Endothelial cell of umbilical vein (primary cell): ENCODE measurements around the gene WDR18. TPM values are rescaled to one million over a fixed set of nuclear protein-coding genes. Genes with fewer than 3 reads are reported as not detected.

ENCODE experiments used
- BruUV-seq: library from RNA; stranded (reverse); fragments of 400-500 nt; replicated peaks from 2 replicates; lab custom pipeline; 2021; lab: Mats Ljungman, UMichigan
- CTCF ChIA-PET: fragments of 300-600, 350-600 bp; sonication (Branson Sonifier 250); formaldehyde crosslinking; loops from one replicate; lab custom pipeline; 2021; ENCODE audit warnings: antibody characterized with exemption, inconsistent platforms; lab: Charles Lee
- POLR2A ChIA-PET: fragments of 300-600, 350-600 bp; sonication (Branson Sonifier 250); formaldehyde crosslinking; loops from one replicate; lab custom pipeline; 2021; ENCODE audit warnings: antibody characterized with exemption, inconsistent platforms; lab: Charles Lee
- DNase-seq: peaks from one replicate; pipeline ENCODE4 v3.0.0-alpha.2; 2011; ENCODE audit warnings: low read depth, low spot score
- FAIRE-seq: peaks from 2 replicates; lab custom pipeline; 2011; peaks lifted over from hg19 to GRCh38; lab: Jason Lieb, UNC
- H2AFZ ChIP-seq: 2 replicates; pipeline ENCODE4 v1.6.0; 2012; ENCODE audit warnings: low read depth, low read length, control low read depth, inconsistent platforms
- H3K27ac ChIP-seq: 2 replicates; pipeline ENCODE4 v1.5.1; 2011; ENCODE audit warnings: low read depth, mild to moderate bottlenecking, control low read depth, low read length, moderate library complexity; ENCODE audit not compliant: insufficient read depth
- H3K27me3 ChIP-seq, 2 experiments: 2 replicates each; pipeline versions ENCODE4 v1.6.0 to v1.6.1; 2011; ENCODE audit warnings: low read length in 2 of 2, mixed read lengths in 1 of 2; ENCODE audit not compliant: control insufficient read depth in 2 of 2, insufficient read depth in 2 of 2
- H3K36me3 ChIP-seq, 2 experiments: 2 replicates in 1 of 2; 3 replicates in 1 of 2; pipeline ENCODE4 v1.5.1; 2011; ENCODE audit warnings: low read length in 2 of 2, mild to moderate bottlenecking in 1 of 2, moderate library complexity in 1 of 2; ENCODE audit not compliant: control insufficient read depth in 2 of 2, insufficient read depth in 2 of 2; ENCODE audit errors: extremely low read depth in 1 of 2
- H3K4me1 ChIP-seq: 3 replicates; pipeline ENCODE4 v1.5.1; 2011; ENCODE audit warnings: mild to moderate bottlenecking, low read length; ENCODE audit not compliant: control insufficient read depth, insufficient read depth; ENCODE audit errors: extremely low read depth
- H3K4me2 ChIP-seq: 2 replicates; pipeline ENCODE4 v1.6.1; 2011; ENCODE audit warnings: low read length, control low read depth, mixed read lengths; ENCODE audit not compliant: insufficient read depth
- H3K4me3 ChIP-seq, 3 experiments: fragments of 200-600 bp in 1 of 3; sonication (generic), shearing (Covaris generic) in 1 of 3; replicated peaks in 1 of 3; 2 replicates each; pipeline ENCODE4 v1.5.1; 2011 to 2016; ENCODE audit warnings: control low read depth in 3 of 3, low read length in 3 of 3, mild to moderate bottlenecking in 2 of 3, inconsistent platforms in 1 of 3, low read depth in 1 of 3, moderate library complexity in 1 of 3; ENCODE audit not compliant: insufficient read depth in 1 of 3
- H3K79me2 ChIP-seq: 2 replicates; pipeline ENCODE4 v1.6.0; 2012; ENCODE audit warnings: low read length, inconsistent platforms; ENCODE audit not compliant: control insufficient read depth, insufficient read depth
- H3K9ac ChIP-seq: replicated peaks from 2 replicates; pipeline ENCODE3; 2011; ENCODE audit warnings: low read length, control low read depth; ENCODE audit not compliant: insufficient read depth; ENCODE audit errors: extremely low read depth
- H3K9me1 ChIP-seq: replicated peaks from 3 replicates; pipeline ENCODE4 v1.6.0; 2011; ENCODE audit warnings: mild to moderate bottlenecking, low read length; ENCODE audit not compliant: control insufficient read depth, insufficient read depth; ENCODE audit errors: extremely low read depth
- H3K9me3 ChIP-seq: replicated peaks from 2 replicates; pipeline ENCODE4 v1.5.1; 2012; ENCODE audit warnings: low read length, inconsistent platforms; ENCODE audit not compliant: control insufficient read depth, insufficient read depth
- H4K20me1 ChIP-seq: replicated peaks from 2 replicates; pipeline ENCODE3; 2011; ENCODE audit warnings: mild to moderate bottlenecking, low read length; ENCODE audit not compliant: control insufficient read depth, insufficient read depth; ENCODE audit errors: extremely low read depth
- CTCF ChIP-seq, 2 donors: IDR thresholded peaks; 1 replicate in 1 of 2; 2 replicates in 1 of 2; pipeline ENCODE4 v1.5.1; 2011; ENCODE audit warnings: low read length in 2 of 2, mild to moderate bottlenecking in 2 of 2, moderate library complexity in 2 of 2, control low read depth in 1 of 2, inconsistent platforms in 1 of 2, low read depth in 1 of 2; ENCODE audit not compliant: insufficient read depth in 1 of 2; ENCODE audit errors: extremely low read depth in 1 of 2
- EZH2 ChIP-seq: IDR thresholded peaks from 2 replicates; pipeline ENCODE4 v1.6.1; 2012; ENCODE audit warnings: borderline replicate concordance, low read depth, mild to moderate bottlenecking, moderate library complexity, low read length, inconsistent platforms; ENCODE audit not compliant: severe bottlenecking
- FOS ChIP-seq: IDR thresholded peaks from 2 replicates; pipeline ENCODE4 v1.6.1; 2011; ENCODE audit warnings: mild to moderate bottlenecking, low read length, moderate library complexity, borderline replicate concordance; ENCODE audit not compliant: insufficient read depth
- GATA2 ChIP-seq: IDR thresholded peaks from 2 replicates; pipeline ENCODE4 v1.7.0; 2011; ENCODE audit warnings: low read depth, mild to moderate bottlenecking, moderate library complexity, mixed read lengths, low read length; ENCODE audit not compliant: insufficient read length, insufficient read depth
- JUN ChIP-seq: IDR thresholded peaks from 2 replicates; pipeline ENCODE4 v1.6.1; 2011; ENCODE audit warnings: borderline replicate concordance, low read depth; ENCODE audit not compliant: insufficient read length, insufficient read depth
- MAX ChIP-seq: IDR thresholded peaks from 2 replicates; pipeline ENCODE4 v1.6.1; 2011; ENCODE audit not compliant: insufficient read depth, insufficient read length
- MYC ChIP-seq: IDR thresholded peaks from one replicate; pipeline ENCODE4 v1.6.1; 2011; ENCODE audit warnings: mild to moderate bottlenecking, low read depth, low read length
- POLR2A ChIP-seq: IDR thresholded peaks from 2 replicates; pipeline ENCODE4 v1.6.1; 2012; ENCODE audit warnings: low read depth, mild to moderate bottlenecking, control low read depth, low read length
- POLR2AphosphoS5 ChIP-seq: IDR thresholded peaks from 2 replicates; pipeline ENCODE4 v1.6.1; 2012; ENCODE audit warnings: low read depth, mild to moderate bottlenecking, control low read depth, low read length, moderate library complexity; ENCODE audit not compliant: insufficient read depth
- dilution Hi-C: fragments of 300-500 bp; cut with MboI; formaldehyde crosslinking; loops from one replicate; pipeline ENCODE4 v1.15.0; 2019; ENCODE audit warnings: low sequenced_read_pairs; ENCODE audit not compliant: extremely low pct_ligation_motif_present
- intact Hi-C: fragments of 100-400 bp; cut with micrococcal nuclease; formaldehyde crosslinking; loops from one replicate; pipeline ENCODE4 v1.10.0; 2022
- polyA plus RNA-seq, 4 experiments: library from polyadenylated mRNA; depleted of rRNA in 3 of 4; stranded (reverse) in 3 of 4; unstranded in 1 of 4; fragments of >200 nt; gene quantifications; 2 replicates each; pipeline versions ENCODE4 v1.2.1 to v1.2.3, GENCODE V29; 2011 to 2012; ENCODE audit warnings: missing spikeins in 1 of 4
- total RNA-seq: library from RNA; stranded (reverse); gene quantifications from 2 replicates; pipeline ENCODE4 v1.2.3, GENCODE V29; 2021

Gene WDR18
- total and polyA plus RNA-seq, 2 donors (not counting 3 experiments of a cell fraction or from before 2014, with no cell fraction given), result 54.8 to 102 TPM

- dilution Hi-C loops, result no loop called here
- peaks cover 0 to 5% of the 10 kb centered on the region in 2 experiments for H3K36me3 ChIP-seq
- CTCF ChIA-PET, result no interaction called here
- H3K4me2 ChIP-seq, result no peak overlapping the region
- no TSS peak for BruUV-seq
- no peaks in the 10 kb centered on the region for H3K4me1 ChIP-seq
- H3K9me3 ChIP-seq, result no peaks in the 10 kb centered on the region
- peaks cover 16 to 21% of the 10 kb centered on the region in 2 experiments for H3K27me3 ChIP-seq
- H3K27ac ChIP-seq, result no peak overlapping the region
- TF ChIP-seq GATA2 (no peak), MAX (no peak), MYC (no peak)
- H3K9ac ChIP-seq, result no peak overlapping the region
- no peak overlapping the region for H3K4me3 ChIP-seq
- H2AFZ ChIP-seq, result no peak overlapping the region
- no peaks in the 10 kb centered on the region for H3K9me1 ChIP-seq
- intact Hi-C loops, result no loop called here
- FAIRE-seq (no peak), DNase-seq (no peak)
- H3K79me2 ChIP-seq, result no peaks in the 10 kb centered on the region
- no peaks in the 10 kb centered on the region for H4K20me1 ChIP-seq
- POLR2A ChIA-PET, result no interaction called here
Observed at GRCh38 chr19:994516-994915, 10.4 kb downstream of the WDR18 start.

GRCh38 chr19:995051-995827 is 11.1 kb downstream of the WDR18 start:
- BruUV-seq, result no TSS peak
- H3K4me1 ChIP-seq, result no peaks in the 10 kb centered on the region
- intact Hi-C loops, result loop anchor here (5.0 kb wide), 1 partner anchor 247 kb away; the partner anchor contains the start of gene ATP5F1D

More at GRCh38 chr19:995051-995827, 11.1 kb downstream of the WDR18 start:
- H4K20me1 ChIP-seq, result no peaks in the 10 kb centered on the region
- peaks cover 17 to 21% of the 10 kb centered on the region in 2 experiments for H3K27me3 ChIP-seq
- no peaks in the 10 kb centered on the region for H3K79me2 ChIP-seq
- H3K27ac ChIP-seq, result no peak overlapping the region
- no peaks in the 10 kb centered on the region for H3K9me1 ChIP-seq
- no peak overlapping the region for H3K4me3 ChIP-seq
- no peak overlapping the region for H2AFZ ChIP-seq
- ChIA-PET CTCF (no interaction called here), POLR2A (interaction anchor here (0.5 kb wide), 1 partner anchor 865 kb away, joined by 7 read pairs; no protein-coding TSS in a partner anchor)
- H3K36me3 ChIP-seq, result peaks cover 0 to 5% of the 10 kb centered on the region in 2 experiments
- dilution Hi-C loops, result no loop called here
- H3K4me2 ChIP-seq, result no peak overlapping the region
- H3K9me3 ChIP-seq, result no peaks in the 10 kb centered on the region
- TF ChIP-seq EZH2 (no peak), CTCF (IDR thresholded peaks at IDR 0.05; ENCODE audit: extremely low read depth in 1 of 2, insufficient read depth in 1 of 2, low read depth in 1 of 2, low read length in 2 of 2) (no peak), FOS (no peak), JUN (no peak), GATA2 (no peak), MAX (no peak), POLR2AphosphoS5 (no peak), MYC (no peak), POLR2A (no peak)
- FAIRE-seq (no peak), DNase-seq (no peak)
- no peak overlapping the region for H3K9ac ChIP-seq
